Stimulated activated CD4-positive, alpha-beta T cell treated with anti-CD3 and anti-CD28 coated beads, TNF-alpha, amount 100 ng/mL, for 48 hours (primary cell): Measurements from ENCODE around the gene ARMC10.
"Not testable (repeated sequence)": the region's sequence is repeated elsewhere in the genome, so short reads cannot be mapped to it uniquely, and the experiment has no call there.

Experiments used
- DNase-seq, 3 donors: peaks; one replicate each; pipeline ENCODE4 v3.0.0-alpha.2; 2020; ENCODE audit warnings: low read depth in 3 of 3

The ARMC10 gene

GRCh38 chr7:103078226-103078625, 3.3 kb downstream of the ARMC10 start:
- not testable (repeated sequence) for DNase-seq

- no peak for DNase-seq
Measured at GRCh38 chr7:103079836-103080235, 4.9 kb downstream of the ARMC10 start.

- DNase-seq, result no peak
Measured at GRCh38 chr7:103080923-103081322, 6.0 kb downstream of the ARMC10 start.

- DNase-seq, result no peak
Measured at GRCh38 chr7:103082497-103082896, 7.6 kb downstream of the ARMC10 start.

- no peak for DNase-seq
Measured at GRCh38 chr7:103083210-103083609, 8.3 kb downstream of the ARMC10 start.

GRCh38 chr7:103092321-103092720, 17.4 kb downstream of the ARMC10 start:
- not testable (repeated sequence) for DNase-seq

- no peak for DNase-seq
Measured at GRCh38 chr7:103093429-103093828, 18.5 kb downstream of the ARMC10 start.

GRCh38 chr7:103094102-103094501, 19.2 kb downstream of the ARMC10 start:
- DNase-seq, result no peak

GRCh38 chr7:103095558-103095957, 20.6 kb downstream of the ARMC10 start:
- DNase-seq, result not testable (repeated sequence)

GRCh38 chr7:103097041-103097440, 22.1 kb downstream of the ARMC10 start:
- no peak for DNase-seq

- DNase-seq, result no peak
Measured at GRCh38 chr7:103100348-103100747, 25.4 kb downstream of the ARMC10 start.

- DNase-seq, result no peak
Measured at GRCh38 chr7:103101543-103101942, 26.6 kb downstream of the ARMC10 start.

GRCh38 chr7:103106005-103106702, 31.2 kb downstream of the ARMC10 start:
- no peak for DNase-seq

GRCh38 chr7:103106703-103107070, 31.7 kb downstream of the ARMC10 start:
- DNase-seq, result not testable (repeated sequence)

- DNase-seq, result no peak
Measured at GRCh38 chr7:103113164-103113563, 38.2 kb downstream of the ARMC10 start.

- DNase-seq, result no peak
Measured at GRCh38 chr7:103114576-103115008, 39.7 kb downstream of the ARMC10 start.

GRCh38 chr7:103115771-103116170, 40.8 kb downstream of the ARMC10 start:
- no peak for DNase-seq

GRCh38 chr7:103116511-103116910, 41.6 kb downstream of the ARMC10 start:
- DNase-seq, result no peak

GRCh38 chr7:103116991-103117390, 42.1 kb downstream of the ARMC10 start:
- no peak for DNase-seq

- no peak for DNase-seq
Measured at GRCh38 chr7:103117465-103117864, 42.5 kb downstream of the ARMC10 start.

- DNase-seq, result no peak
Measured at GRCh38 chr7:103119791-103120291, 44.9 kb downstream of the ARMC10 start.

- no peak for DNase-seq
Measured at GRCh38 chr7:103120362-103120761, 45.4 kb downstream of the ARMC10 start.

- DNase-seq, result no peak
Measured at GRCh38 chr7:103121641-103122040, 46.7 kb downstream of the ARMC10 start.

- DNase-seq, result no peak
Measured at GRCh38 chr7:103123529-103123928, 48.6 kb downstream of the ARMC10 start.
